Measurements from ENCODE around the gene RBPJ. TPM values are rescaled to one million over a fixed set of nuclear protein-coding genes. Genes with fewer than 3 reads are reported as not detected.
"Not testable (repeated sequence)": the region's sequence is repeated elsewhere in the genome, so short reads cannot be mapped to it uniquely, and the experiment has no call there.

The RBPJ gene
- total and polyA plus RNA-seq, 2 donors = 39.5 to 185 TPM

GRCh38 chr4:26337612-26338011, 16.8 kb downstream of the RBPJ start:
- 88% methylated on average over 2 of the region's 2 CpGs for WGBS
- H3K4me1 ChIP-seq (ENCODE audit: insufficient read depth) = no peaks in the 10 kb centered on the region

GRCh38 chr4:26342328-26343037, 21.7 kb downstream of the RBPJ start:
- H3K36me3 ChIP-seq (ENCODE audit: insufficient read depth) = no peaks in the 10 kb centered on the region
- 48% methylated on average over 3 of the region's 3 CpGs for WGBS
- no peaks in the 10 kb centered on the region for H3K4me1 ChIP-seq (ENCODE audit: insufficient read depth)
- no peak overlapping the region for H3K4me3 ChIP-seq (ENCODE audit: low read depth, low read length)
- H3K27ac ChIP-seq (ENCODE audit: low read depth) = no peak overlapping the region
- DNase-seq (ENCODE audit: extremely low spot score) = no peak

More at GRCh38 chr4:26337612-26338011, 16.8 kb downstream of the RBPJ start:
- H3K27ac ChIP-seq (ENCODE audit: low read depth) = no peak overlapping the region
- no peaks in the 10 kb centered on the region for H3K36me3 ChIP-seq (ENCODE audit: insufficient read depth)
- no peak overlapping the region for H3K4me3 ChIP-seq (ENCODE audit: low read depth, low read length)
- DNase-seq (ENCODE audit: extremely low spot score) = no peak

GRCh38 chr4:26343038-26343398, 22.2 kb downstream of the RBPJ start:
- Histone ChIP-seq H3K36me3 (ENCODE audit: insufficient read depth) (no peaks in the 10 kb centered on the region), H3K4me1 (ENCODE audit: insufficient read depth) (no peaks in the 10 kb centered on the region), H3K27ac (ENCODE audit: low read depth) (no peak overlapping the region), H3K4me3 (ENCODE audit: low read depth, low read length) (no peak overlapping the region)
- no peak for DNase-seq (ENCODE audit: extremely low spot score)
- 29% methylated on average over 3 of the region's 3 CpGs for WGBS

- Histone ChIP-seq H3K36me3 (ENCODE audit: insufficient read depth) (no peaks in the 10 kb centered on the region), H3K4me3 (ENCODE audit: low read depth, low read length) (no peak overlapping the region), H3K27ac (ENCODE audit: low read depth) (no peak overlapping the region), H3K4me1 (ENCODE audit: insufficient read depth) (no peaks in the 10 kb centered on the region)
- no peak for DNase-seq (ENCODE audit: extremely low spot score)
- 63% methylated on average over 4 of the region's 4 CpGs for WGBS
Measured at GRCh38 chr4:26344901-26345564, 24.2 kb downstream of the RBPJ start.

- no peak for DNase-seq (ENCODE audit: extremely low spot score)
- 61% methylated on average over 3 of the region's 3 CpGs for WGBS
- no peaks in the 10 kb centered on the region for H3K36me3 ChIP-seq (ENCODE audit: insufficient read depth)
- H3K4me3 ChIP-seq (ENCODE audit: low read depth, low read length) = no peak overlapping the region
- H3K4me1 ChIP-seq (ENCODE audit: insufficient read depth) = no peaks in the 10 kb centered on the region
- H3K27ac ChIP-seq (ENCODE audit: low read depth) = no peak overlapping the region
Measured at GRCh38 chr4:26345565-26345938, 24.7 kb downstream of the RBPJ start.

GRCh38 chr4:26346203-26346620, 25.4 kb downstream of the RBPJ start:
- Histone ChIP-seq H3K4me1 (ENCODE audit: insufficient read depth) (no peaks in the 10 kb centered on the region), H3K27ac (ENCODE audit: low read depth) (no peak overlapping the region), H3K4me3 (ENCODE audit: low read depth, low read length) (no peak overlapping the region), H3K36me3 (ENCODE audit: insufficient read depth) (no peaks in the 10 kb centered on the region)
- no peak for DNase-seq (ENCODE audit: extremely low spot score)
- 56% methylated on average over 6 of the region's 6 CpGs for WGBS

DNA sequence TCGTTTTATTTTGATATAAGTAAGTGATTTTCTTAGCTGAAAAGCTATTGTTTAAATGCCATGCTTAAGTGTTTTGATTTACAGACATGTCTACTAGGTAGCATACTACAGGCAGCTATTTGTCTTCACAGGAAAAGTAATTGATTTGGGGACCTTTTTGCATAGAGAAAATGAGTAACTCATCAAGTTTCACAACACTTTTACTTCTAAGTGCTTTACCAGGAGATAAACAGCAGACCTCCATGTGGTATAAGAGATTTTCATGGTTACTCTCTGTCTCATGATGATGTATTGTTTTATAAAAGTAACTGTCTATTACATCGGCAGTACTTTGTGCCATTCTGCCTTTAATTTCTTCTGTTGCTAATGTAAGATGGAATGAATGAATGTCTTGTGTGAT, 28.7 kb downstream of the RBPJ start:
- no peaks in the 10 kb centered on the region for H3K4me1 ChIP-seq (ENCODE audit: insufficient read depth)
- no peaks in the 10 kb centered on the region for H3K36me3 ChIP-seq (ENCODE audit: insufficient read depth)
- no peak overlapping the region for H3K4me3 ChIP-seq (ENCODE audit: low read depth, low read length)
- no peak for DNase-seq (ENCODE audit: extremely low spot score)
- 57% methylated on average over 2 of the region's 2 CpGs for whole genome bisulfite sequencing
- no peak overlapping the region for H3K27ac ChIP-seq (ENCODE audit: low read depth)

GRCh38 chr4:26351685-26352084, 30.9 kb downstream of the RBPJ start:
- Histone ChIP-seq H3K4me1 (ENCODE audit: insufficient read depth) (no peaks in the 10 kb centered on the region), H3K36me3 (ENCODE audit: insufficient read depth) (no peaks in the 10 kb centered on the region), H3K27ac (ENCODE audit: low read depth) (no peak overlapping the region), H3K4me3 (ENCODE audit: low read depth, low read length) (no peak overlapping the region)
- 88% methylated on average over 2 of the region's 2 CpGs for WGBS
- no peak for DNase-seq (ENCODE audit: extremely low spot score)

- H3K4me3 ChIP-seq (ENCODE audit: low read depth, low read length) = no peak overlapping the region
- DNase-seq (ENCODE audit: extremely low spot score) = no peak
- 90% methylated on average over 7 of the region's 7 CpGs for WGBS
- H3K4me1 ChIP-seq (ENCODE audit: insufficient read depth) = no peaks in the 10 kb centered on the region
- no peak overlapping the region for H3K27ac ChIP-seq (ENCODE audit: low read depth)
- no peaks in the 10 kb centered on the region for H3K36me3 ChIP-seq (ENCODE audit: insufficient read depth)
Measured at GRCh38 chr4:26354491-26354890, 33.7 kb downstream of the RBPJ start.

DNA sequence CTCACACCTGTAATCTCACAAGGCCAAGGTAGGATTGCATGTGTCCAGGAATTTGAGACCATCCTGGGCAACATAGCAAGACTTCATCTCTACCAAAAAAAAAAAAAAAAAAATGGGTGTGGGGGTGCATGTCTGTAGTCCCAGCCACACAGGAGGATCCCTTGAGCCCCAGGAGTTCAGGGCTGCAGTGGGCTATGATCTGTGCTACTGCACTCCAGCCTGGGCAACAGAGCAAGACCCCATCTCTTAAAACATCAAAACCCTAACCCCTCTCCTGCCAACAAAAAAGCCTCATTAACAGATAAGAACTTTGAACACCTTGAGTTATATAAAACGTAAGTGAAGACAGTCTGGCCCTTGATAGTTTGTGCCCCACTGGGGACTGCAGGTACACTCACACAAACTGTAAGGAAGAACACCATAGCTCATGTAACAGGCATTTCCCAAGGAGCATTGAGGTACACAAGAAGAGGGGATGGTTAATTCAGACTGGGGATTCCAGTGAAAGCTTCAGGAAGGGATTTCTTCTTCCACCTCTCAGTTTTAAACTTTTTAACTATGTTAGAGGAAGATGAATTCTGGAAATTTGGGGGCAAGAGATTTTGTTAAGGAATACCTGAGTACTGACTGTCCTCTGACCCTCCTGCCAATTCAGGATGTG, 34.7 kb downstream of the RBPJ start:
- Histone ChIP-seq H3K4me1 (ENCODE audit: insufficient read depth) (no peaks in the 10 kb centered on the region), H3K36me3 (ENCODE audit: insufficient read depth) (no peaks in the 10 kb centered on the region), H3K27ac (ENCODE audit: low read depth) (no peak overlapping the region), H3K4me3 (ENCODE audit: low read depth, low read length) (no peak overlapping the region)
- WGBS = 77% methylated on average over 1 of the region's 1 CpG
- DNase-seq (ENCODE audit: extremely low spot score) = no peak

DNA sequence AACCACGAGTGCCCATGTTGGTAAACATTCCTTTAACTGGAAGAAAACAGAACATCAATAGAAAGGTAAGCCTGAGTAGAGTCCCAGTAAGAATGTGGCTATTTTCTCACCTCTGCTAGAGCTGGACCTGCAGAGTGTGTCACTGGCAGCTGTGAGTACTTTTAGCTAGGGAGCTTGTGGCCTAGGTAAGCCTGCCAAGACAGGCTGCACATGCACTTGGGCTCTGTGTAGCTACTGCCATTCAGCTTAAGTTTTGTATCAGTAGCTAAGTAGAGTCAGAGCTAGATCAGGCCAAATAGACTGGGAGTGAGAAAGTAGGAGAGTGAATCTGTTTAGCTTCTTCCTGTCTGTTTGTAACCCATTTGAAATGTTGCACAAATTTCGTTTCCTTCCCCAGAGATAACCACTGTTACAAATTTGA, 35.3 kb downstream of the RBPJ start:
- H3K27ac ChIP-seq (ENCODE audit: low read depth) = no peak overlapping the region
- DNase-seq (ENCODE audit: extremely low spot score) = no peak
- no peaks in the 10 kb centered on the region for H3K36me3 ChIP-seq (ENCODE audit: insufficient read depth)
- no peak overlapping the region for H3K4me3 ChIP-seq (ENCODE audit: low read depth, low read length)
- 44% methylated on average over 2 of the region's 2 CpGs for WGBS
- H3K4me1 ChIP-seq (ENCODE audit: insufficient read depth) = no peaks in the 10 kb centered on the region

DNA sequence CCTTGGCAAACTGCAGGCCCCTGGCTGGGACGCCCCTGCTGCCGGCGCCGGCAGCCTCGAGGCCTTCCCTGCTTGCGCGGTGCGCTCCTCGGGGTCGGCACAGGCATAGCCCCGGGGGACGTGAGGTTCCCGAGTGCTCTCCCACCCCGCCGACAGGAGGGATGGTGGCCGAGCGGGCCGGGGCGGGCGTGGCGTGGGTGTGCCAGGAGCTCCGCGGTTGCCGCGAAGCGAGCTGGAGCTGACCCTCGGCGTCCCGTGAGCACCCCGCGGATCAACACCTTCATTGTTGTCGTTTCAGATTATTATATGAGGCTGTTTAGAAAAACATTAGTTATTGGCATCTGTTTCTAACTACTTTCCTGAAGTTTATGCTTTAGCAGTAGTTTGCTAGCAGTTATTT, 38.7 kb downstream of the RBPJ start:
- not testable (repeated sequence) for DNase-seq (ENCODE audit: extremely low spot score); H3K36me3 ChIP-seq (ENCODE audit: insufficient read depth); H3K4me1 ChIP-seq (ENCODE audit: insufficient read depth); H3K4me3 ChIP-seq (ENCODE audit: low read depth, low read length); H3K27ac ChIP-seq (ENCODE audit: low read depth)
- 79% methylated on average over 32 of the region's 32 CpGs for WGBS

DNA sequence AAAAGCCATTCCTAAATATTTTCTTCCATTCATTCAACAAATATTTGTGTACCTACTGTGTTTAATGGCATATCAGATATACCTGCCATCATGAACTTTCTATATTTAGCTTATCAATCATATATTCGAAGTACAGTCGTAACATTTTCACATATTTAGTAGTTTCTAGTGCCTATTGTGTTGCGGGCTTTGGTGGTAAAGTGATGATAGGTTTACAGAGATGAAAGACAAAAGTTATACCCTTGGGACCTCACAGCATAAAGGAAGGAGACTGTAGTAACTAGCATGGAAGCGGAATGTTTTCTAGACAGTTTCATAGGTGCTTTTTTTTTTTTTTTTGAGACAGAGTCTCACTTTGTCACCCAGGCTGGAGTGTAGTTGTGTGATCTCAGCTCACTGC, 39.5 kb downstream of the RBPJ start:
- no peak overlapping the region for H3K4me3 ChIP-seq (ENCODE audit: low read depth, low read length)
- DNase-seq (ENCODE audit: extremely low spot score) = no peak
- peaks cover 2% of the 10 kb centered on the region for H3K4me1 ChIP-seq (ENCODE audit: insufficient read depth)
- H3K36me3 ChIP-seq (ENCODE audit: insufficient read depth) = no peaks in the 10 kb centered on the region
- WGBS = 91% methylated on average over 4 of the region's 4 CpGs
- H3K27ac ChIP-seq (ENCODE audit: low read depth) = no peak overlapping the region

DNA sequence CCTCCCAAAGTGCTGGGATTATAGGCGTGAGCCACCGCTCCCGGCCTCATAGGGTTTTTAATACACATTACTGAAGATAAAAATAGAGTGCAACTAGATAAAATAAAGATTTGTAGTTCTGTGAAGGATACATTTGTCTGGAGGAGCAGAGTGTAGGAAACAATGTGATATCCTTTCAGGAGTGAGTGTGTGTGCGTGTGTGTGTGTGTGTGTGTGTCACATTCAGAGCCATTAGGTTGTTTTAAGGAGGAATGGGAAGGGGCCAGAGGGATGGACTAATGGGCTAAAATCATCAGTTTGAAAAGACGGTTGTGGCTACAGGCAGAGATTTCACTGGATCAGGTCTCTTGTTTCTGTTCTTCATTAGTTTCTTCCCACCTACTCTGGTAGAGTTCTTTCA, 40.0 kb downstream of the RBPJ start:
- WGBS = 47% methylated on average over 5 of the region's 5 CpGs
- H3K27ac ChIP-seq (ENCODE audit: low read depth) = no peak overlapping the region

More for the DNA sequence above, 40.0 kb downstream of the RBPJ start:
- Histone ChIP-seq H3K4me3 (ENCODE audit: low read depth, low read length) (no peak overlapping the region), H3K36me3 (ENCODE audit: insufficient read depth) (no peaks in the 10 kb centered on the region), H3K4me1 (ENCODE audit: insufficient read depth) (peaks cover 2% of the 10 kb centered on the region)
- DNase-seq (ENCODE audit: extremely low spot score) = no peak

Data from urinary bladder (tissue), 4 donors.